Cerebellar nuclear complex (tissue), 1 donor: Measurements from ENCODE around the gene F2R.
"Not testable (repeated sequence)": the region's sequence is repeated elsewhere in the genome, so short reads cannot be mapped to it uniquely, and the experiment has no call there.

Source experiments
- DNase-seq, 2 experiments: peaks; one replicate each; lab custom pipeline; 2025; lab: John Stamatoyannopoulos, UW

The F2R gene

DNA sequence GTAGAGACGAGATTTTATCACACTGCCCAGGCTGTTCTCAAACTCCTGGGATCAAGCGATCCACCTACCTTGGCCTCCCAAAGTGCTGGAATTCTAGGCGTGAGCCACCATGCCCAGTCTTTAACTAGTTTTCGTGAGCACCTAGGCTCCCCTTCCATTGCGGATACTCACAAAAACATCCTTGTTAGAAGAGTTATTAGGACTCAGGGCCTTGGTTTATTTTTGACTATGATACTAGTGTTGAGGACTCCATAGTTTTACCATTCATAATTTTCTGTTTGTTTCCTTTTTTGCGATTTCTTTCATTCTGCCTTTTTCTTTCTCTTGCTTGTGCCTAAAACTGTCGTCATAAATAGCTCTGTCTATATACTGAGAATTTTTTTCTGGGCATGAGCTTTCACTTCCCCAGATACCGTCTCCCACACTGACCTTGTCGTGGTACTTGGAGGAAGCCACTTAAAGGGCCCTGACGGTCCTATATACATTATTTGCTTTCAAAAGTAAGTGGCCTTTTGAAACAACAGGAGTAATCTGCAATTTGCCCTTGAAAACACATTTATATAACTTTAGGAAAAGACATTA lies 5.2 kb downstream of the F2R start:
- DNase-seq = no peak

DNA sequence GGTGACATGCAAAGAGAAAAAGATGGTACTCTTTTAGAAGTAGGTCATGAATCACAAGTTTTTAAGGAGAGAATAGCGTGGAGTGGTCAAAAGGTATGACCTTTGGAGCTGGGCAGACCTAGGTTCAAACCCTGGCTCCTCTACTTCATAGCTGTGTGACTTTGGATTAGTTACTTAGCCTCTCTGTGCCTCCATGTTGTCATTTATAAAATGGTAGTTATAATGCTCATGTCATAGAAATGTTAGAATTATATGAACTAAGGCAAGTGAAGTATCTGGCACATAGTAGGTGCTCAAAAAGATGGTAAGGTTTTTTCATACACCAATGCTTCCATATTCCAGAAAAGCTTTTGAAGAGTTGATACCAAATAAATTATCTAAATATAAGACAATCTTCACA lies 7.3 kb downstream of the F2R start:
- no peak for DNase-seq

DNA sequence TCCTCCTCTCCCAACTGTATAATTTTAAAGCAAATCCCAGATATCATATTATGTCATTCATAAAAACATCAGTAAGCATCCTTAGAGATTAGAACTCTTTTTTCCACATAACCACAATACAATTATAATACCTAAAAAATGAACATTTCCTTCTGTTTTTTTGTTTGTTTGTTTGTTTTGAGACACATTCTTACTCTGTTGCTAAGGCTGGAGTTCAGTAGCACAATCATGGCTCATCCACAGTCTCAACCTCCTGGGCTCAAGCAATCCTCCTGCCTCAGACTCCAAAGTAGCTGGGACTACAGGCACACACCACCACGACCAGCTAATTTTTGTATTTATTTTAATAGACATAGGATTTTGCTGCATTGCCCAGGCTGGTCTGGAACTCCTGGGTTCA lies 8.0 kb downstream of the F2R start:
- DNase-seq = no peak

DNA sequence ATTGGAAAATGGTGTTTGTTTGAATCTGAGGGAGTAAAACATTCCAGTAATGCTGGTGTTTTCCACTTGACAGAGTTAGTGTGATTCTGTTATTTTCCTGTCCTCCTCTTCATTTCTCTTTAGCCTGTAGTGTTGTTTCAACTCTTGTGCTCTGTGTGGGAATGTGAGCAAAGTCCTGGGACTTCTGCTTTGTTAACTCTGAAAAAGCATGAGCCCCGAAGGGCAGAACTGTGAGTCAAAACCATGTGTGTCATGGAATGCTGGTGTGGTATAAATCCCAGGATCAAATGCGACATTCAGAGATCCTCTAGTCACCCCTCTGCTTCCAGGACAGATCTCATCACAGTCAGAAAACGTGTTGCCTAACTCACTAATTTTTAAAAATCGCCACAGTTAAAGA lies 8.9 kb downstream of the F2R start:
- no peak for DNase-seq

DNA sequence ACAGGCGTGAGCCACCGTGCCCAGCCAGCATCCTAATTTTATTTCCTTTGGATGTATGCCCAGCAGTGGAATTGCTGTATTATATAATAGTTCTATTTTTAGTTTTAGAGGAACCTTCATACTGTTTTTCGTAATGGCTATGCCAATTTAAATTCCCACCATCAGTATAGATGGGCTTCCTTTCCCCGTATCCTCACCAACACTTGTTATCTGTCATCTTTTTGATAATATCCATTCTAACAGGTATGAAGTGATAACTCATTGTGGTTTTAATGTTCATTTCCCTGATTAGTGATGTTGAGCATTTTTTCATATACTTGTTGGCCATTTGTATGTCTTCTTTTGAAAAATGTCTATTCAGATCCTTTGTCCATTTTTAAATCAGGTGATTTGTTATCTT lies 13.0 kb downstream of the F2R start:
- DNase-seq = no peak

DNA sequence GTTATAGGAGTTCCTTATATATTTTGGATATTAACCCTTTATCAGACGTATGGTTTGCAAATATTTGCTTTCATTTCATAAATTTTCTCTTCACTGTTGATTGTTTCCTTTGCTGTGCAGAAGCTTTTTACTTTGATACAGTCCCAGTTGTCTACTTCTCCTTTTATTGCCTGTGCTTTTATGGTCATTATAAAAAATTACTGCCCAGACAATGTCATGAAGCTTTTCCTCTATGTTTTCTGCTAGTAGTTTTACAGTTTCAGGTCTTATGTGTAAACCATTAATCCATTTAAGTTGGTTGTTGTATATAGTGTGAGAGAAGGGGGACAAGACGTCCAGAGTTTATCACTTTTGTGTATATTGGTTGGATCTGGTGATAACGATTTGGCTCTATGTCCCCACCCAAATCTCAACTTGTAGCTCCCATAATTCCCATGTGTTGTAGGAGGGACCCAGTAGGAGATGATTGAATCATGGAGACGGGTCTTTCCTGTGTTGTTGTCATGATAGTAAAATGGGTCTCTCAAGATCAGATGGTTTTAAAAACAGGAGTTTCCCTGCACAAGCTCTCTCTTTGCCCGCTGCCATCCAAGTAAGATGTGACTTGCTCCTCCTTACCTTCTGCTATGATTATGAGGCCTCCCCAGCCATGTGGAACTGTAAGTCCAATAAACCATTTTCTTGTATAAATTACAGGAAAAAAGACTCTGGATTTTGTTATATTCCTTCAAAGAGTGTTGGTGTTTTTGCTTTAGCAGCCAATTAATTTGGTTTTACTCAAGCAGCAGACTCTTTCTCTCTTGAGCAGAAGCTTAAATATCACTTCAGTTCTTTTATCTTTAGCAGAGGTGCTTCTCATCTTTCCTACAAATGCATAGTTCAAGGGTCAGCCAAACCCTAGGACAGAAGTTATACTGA lies 13.7 kb downstream of the F2R start:
- no peak for DNase-seq

DNA sequence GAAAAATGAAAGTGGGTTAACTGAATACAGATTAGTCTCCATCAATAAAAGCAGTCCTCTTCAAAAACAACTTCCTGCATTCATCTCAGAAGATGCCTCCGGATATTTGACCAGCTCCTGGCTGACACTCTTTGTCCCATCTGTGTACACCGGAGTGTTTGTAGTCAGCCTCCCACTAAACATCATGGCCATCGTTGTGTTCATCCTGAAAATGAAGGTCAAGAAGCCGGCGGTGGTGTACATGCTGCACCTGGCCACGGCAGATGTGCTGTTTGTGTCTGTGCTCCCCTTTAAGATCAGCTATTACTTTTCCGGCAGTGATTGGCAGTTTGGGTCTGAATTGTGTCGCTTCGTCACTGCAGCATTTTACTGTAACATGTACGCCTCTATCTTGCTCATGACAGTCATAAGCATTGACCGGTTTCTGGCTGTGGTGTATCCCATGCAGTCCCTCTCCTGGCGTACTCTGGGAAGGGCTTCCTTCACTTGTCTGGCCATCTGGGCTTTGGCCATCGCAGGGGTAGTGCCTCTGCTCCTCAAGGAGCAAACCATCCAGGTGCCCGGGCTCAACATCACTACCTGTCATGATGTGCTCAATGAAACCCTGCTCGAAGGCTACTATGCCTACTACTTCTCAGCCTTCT lies 16.6 kb downstream of the F2R start:
- no peak for DNase-seq

DNA sequence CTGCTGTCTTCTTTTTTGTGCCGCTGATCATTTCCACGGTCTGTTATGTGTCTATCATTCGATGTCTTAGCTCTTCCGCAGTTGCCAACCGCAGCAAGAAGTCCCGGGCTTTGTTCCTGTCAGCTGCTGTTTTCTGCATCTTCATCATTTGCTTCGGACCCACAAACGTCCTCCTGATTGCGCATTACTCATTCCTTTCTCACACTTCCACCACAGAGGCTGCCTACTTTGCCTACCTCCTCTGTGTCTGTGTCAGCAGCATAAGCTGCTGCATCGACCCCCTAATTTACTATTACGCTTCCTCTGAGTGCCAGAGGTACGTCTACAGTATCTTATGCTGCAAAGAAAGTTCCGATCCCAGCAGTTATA lies 17.1 kb downstream of the F2R start:
- no peak for DNase-seq

DNA sequence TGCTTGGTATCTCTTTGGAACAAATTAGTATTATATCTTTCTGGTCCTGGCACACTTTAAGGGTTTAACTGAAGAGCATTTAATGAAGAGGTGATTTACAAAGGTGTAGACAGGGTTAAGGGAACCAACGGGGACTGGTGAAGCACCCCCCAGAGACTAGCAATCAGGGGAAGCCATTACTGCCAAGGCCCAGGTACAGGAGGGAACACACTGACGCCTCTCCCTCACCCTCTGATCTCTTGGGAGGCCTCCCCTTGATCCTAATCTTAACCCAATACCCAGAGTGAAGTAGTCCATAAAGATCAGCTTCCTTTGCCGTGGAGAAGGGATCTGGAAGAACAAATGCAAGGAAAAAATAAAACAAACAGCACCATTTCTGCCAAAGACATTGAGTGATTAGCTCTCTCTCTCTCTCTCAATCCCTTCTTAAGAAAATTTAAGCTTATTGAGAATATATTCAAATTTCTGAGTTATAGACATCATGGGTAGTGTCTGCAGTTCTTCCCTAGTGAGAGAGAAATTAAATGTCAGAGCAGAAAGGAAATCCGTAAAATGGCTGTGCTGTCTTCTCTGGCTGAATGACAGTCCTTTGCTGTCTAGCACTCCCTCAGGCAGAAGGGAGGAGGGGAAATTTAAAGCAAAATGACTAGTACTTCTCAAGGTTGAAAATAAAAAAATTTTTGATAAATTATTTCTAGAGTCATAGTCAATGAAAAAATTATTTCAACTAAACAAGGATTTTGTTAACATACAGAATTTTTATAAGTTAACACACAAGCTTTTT lies 20.0 kb downstream of the F2R start:
- no peak for DNase-seq

DNA sequence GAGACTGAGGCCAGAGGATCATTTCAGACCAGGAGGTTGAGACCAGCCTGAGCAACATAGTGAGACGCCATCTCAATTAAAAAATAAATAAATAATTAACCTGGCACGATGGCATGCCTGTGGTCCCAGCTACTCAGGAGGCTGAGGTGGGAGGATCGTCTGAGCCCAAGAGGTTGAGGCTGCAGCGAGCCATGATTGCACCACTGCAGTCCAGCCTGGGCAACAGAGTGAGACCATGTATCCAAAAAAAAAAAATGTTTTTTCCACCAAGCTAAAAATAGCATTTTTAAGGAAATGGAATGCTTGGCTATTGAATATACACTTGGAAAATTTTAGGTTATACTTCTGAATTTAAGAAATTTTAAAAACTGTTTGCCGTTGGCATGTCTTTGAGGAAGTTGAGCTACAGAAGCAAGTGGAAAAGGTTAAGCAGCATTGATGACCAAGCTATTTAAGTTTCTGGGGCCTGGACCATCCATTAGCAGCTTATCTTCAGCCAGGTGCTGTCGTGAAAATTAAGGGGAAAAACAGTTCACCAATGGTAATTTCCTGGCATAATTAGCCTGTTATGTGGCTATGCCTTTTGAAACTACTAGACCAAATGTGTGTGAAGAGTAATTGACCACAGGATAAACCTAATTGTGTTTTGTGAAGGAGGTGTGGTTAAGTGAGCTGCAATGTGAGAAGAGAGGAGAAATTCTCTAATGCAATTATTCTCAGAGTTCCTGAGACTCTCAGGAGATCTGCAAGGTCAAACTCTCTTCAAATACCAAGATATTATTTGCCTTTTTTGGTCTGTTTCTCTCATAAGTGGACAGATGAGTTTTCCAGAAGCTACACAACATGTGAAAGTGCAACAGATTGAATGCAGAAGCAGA lies 21.0 kb downstream of the F2R start:
- DNase-seq = no peak

DNA sequence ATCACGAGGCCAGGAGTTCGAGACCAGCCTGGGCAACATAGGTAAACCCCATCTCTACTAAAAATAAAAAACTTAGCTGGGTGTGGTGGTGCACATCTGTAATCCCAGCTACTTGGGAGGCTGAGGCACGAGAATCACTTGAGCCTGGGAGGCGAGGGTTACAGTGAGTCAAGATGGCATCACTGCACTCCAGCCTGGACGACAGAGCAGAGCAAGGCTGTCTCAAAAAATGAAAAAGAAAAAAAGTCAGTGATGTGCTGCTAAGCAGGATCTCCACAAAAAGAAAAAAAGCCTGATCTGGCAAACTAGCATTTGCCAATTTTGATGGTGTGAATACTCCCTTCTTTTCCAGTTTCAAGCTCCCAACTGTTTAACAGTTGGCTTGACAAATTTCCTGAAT lies 21.9 kb downstream of the F2R start:
- DNase-seq = no peak

DNA sequence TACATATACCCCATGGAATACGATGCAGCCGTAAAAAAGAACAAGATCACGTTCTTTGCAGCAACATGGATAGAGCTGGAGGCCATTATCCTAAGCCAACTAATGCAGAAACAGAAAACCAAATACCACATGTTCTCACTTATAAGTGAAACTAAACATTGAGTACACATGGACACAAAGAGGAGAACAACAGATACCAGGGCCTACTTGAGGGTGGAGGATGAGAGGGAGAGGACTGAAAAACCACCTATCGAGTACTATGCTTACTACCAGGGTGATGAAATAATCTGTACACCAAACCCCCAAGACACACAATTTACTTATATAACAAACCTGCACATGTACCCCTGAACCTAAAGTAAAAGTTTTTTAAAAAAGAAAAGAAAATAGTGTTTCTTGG lies 25.6 kb downstream of the F2R start:
- DNase-seq = not testable (repeated sequence)

DNA sequence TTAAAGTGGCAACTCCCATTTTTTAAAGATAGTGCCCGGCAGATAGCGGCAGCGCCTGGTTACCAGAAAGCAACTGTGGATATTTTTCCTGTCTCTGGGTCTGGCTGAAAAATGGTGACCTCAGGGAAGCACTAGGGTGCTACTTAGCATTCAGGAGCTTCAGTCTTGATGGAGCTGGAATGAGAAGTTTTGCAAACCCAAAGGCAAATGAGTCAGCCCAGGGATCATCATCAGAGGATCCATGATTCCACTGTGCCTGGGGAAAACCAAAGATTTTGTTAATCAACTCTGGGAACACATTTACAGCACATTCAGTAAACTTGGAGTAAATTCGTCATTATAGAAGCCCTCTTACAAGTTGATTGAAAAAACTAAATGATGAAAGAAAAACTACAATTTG lies 26.7 kb downstream of the F2R start:
- DNase-seq = no peak

DNA sequence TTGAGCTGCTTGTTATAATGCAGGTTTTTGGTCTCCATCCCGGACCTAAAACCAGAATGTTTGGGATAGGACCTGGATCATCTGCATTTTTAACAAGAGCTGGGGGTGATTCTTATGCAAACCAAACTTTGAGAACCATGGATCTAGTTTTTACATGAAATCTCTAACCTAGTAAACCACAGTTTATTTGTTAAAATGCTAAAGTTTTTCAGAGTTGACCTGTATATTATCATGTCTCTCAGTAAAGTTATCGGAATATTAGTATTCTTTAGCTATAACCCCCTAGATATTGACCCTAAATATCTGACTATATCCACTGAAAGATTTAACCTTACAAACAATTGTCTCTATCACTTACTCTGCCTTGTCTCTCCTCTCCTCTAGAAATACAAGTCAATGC lies 28.7 kb downstream of the F2R start:
- DNase-seq = no peak

DNA sequence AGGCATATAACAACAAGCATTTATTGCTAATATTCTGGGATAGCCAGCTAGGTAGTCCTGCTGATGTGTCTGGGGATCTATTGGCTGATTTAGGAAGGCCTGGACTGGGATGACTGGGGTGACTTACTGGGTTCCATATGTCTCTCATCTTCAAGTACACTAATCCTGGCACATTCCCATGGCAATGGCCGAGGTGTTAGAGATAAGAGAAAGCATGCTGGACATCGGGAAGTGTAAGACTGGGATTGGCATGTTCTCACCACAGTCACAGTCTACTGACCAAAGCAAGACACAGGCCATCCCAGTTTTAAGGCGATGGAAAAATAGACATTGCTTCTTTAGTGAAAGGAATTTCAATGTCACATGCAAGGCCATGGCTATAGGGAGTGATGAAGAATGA lies 29.7 kb downstream of the F2R start:
- DNase-seq = no peak

DNA sequence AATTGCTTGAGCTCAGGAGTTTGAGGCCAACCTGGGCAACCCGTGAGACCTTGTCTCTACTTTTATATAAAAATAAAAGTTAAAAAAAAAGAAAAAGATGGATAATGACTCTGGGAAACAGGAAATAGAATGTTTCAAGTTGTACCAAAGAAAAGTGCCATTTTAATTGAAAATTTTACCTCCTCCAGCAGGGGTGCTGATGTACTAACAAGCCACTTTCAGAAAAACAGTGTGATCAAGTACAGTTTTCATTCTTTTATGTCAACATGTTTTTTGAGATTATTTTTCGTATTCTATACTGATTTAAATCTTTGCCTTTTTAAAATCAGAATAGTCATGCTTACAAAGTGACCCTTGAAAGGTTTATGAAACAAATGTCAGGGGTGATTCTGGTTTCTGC lies 30.8 kb downstream of the F2R start:
- no peak for DNase-seq

DNA sequence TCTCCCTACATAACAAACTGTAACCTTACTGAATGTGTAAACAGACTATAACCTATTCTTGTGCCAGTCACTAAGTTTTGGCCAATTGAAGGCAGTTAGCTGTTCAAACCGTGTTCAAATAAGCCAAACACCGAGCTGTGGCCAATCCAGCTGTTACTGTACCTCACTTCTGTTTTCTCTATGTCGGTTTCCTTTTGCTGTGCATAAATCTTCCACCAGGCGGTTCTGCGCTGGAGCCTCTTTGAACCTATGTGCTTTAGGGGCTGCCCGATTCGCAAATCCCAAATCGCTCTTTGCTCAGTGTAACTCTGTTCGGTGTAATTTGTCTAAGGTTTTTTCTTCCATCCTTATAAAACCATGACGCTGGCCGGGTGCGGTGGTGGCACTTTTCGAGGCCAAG lies 31.8 kb downstream of the F2R start:
- DNase-seq = no peak

DNA sequence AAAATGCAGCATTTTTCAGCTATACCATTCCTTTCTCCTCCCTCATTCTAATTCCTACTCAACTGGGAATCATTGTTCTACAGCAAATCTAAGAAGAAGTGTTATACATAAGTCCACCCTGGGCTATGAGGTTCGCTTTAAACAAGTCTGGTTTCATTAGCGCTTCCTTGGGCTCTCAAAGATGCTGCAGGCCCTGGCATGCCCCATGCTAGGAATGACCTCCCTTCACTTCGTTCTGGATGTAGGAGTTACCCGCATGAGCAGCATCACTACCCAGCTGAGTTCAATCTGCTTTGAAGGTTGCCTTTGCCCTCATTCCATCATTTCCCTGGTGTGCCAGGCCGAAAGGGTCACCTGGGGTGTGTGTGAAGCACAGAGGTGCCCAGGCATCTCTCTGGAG lies 35.4 kb downstream of the F2R start:
- DNase-seq = no peak

DNA sequence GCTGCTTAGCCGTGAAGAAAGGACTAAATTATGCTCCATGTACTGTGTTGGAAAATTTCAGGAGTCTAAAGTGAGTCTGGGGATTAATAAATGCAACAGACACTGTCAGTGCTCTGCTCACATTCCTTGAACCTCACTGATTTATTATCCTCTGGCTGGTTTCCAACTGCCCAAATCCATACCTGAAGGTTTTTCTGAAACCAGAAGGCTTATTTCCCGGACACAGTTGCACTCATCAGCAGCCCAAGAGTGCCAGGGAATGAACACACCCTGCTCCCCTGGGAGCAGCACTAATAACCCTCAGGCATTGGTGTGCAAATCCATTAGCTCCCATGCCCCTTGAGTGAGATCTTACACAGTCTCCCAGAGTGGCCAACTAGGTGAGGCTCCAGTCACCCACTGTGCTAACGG lies 38.7 kb downstream of the F2R start:
- DNase-seq = no peak

DNA sequence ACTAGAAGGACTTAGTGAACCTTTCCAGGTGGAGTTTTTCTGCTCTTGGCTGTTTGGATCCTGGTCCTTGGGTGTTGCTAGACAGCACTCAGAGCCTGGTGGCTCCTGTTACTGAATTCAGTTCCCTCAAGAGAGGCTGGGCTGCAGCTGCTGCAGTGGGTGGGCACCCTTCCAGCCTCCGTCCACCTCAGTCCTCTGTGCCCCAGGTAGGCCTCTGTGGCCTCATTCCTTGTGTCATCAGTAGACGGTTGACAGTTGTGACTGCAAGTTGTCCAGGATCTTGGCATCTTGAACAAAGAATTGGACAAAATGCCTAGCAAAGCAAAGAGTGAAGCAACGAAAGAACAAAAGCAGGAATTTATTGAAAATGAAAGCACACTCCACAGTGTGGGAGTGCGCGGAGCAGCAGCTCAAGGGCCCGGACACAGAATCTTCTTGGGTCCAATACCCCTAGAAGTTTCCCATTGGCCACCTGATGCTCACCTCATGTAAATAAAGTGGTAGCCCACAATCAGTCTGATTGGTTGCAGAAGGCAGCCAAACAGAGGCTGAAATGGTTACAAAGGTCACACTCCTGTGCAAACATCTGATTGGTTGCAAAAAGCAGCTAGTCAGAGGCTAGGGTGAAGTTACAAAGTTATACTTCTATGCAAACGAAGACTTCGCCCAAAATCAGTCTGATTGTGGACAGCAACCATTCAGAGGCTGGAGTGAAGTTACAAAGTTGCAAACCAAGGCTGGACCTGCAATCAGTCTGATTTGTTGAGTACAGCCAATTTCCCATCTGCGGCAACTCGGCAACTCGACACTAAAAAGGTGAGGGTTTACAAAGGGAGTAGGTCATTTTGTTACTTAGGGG lies 40.1 kb downstream of the F2R start:
- DNase-seq = no peak

DNA sequence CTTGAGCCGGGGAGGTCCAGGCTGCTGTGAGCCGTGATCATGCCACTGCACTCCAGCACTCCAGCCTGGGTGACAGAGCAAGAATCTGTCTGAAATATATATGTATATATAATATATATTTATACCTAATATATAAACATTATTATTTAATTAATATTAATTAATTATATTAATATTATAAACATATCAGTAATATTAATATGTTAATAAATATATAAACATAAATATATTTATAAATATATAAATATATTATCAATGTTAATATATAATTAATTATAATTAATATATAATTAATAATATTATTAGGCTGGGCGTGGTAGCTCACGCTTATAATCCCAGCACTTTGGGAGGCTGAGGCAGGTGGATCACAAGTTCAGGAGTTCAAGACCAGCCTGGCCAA lies 41.1 kb downstream of the F2R start:
- DNase-seq = no peak
